ENCODE data around the gene EPS15. TPM values are rescaled to one million over a fixed set of nuclear protein-coding genes. Genes with fewer than 3 reads are reported as not detected.

EPS15 gene
- total and polyA plus RNA-seq, 7 donors, result 16.4 to 131 (median 72.4) TPM

DNA sequence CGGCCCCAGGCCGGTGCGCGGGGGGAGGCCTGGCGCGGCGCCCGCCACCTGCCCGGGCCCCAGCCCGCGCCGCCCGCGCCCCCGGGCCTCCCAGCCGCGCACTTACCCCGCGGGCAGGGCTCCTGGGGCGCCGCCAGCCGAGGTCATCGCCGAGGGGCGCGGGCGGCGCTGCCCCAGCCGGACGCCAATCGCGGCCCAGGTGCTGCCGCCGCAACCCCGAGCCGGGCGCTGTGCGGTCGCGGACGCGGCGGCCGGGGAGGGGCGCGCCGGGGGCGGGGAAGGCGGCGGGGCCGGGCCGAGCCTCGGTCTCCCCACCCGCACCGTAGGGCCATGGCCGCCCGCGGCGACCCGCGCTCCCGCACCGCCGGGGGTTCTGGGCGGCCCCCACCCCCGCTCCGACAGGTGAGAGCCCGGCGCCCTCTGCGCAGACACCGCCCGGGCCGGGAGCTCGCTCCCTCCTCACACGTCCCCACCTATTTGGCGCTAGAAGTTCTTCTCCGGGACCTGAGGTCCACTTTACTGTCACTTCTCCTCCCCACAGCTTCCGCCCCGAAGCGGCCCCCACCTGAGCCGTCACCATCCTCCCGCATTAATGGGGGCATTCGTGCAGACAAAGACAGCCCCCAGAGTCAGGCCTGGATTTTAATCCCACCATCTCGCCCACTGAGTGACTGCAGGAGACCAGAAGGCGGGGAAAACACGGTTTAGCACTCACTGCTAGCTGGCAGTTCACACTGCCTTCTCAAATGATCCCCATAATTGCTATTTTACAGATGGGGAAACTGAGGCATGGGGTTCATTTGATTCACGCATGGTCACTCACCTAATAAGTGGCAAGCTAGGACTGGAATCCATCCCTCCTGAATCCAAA is 188.5 kb downstream of the EPS15 start, which contains the start of gene TTC39A:
Gene TTC39A, minus strand, starts transcription at position 232 of the 871 bp plus-strand sequence. Its CDS starts 85 bp downstream, at position 147.
- Histone ChIP-seq H3K27me3 (peaks cover 0 to 15% (median 7%) of the 10 kb centered on the region in 3 donors), H3K36me3 (no peaks in the 10 kb centered on the region), H3K4me3 (peak within 1 kb of the TSS; percentile 4 to 54 (median 48)), H3K4me1 (peaks cover 0 to 14% (median 10%) of the 10 kb centered on the region in 4 donors), H3K27ac (no peak within 1 kb of the TSS), H3K9me3 (no peaks in the 10 kb centered on the region)
- TF ChIP-seq, protein P1, sequence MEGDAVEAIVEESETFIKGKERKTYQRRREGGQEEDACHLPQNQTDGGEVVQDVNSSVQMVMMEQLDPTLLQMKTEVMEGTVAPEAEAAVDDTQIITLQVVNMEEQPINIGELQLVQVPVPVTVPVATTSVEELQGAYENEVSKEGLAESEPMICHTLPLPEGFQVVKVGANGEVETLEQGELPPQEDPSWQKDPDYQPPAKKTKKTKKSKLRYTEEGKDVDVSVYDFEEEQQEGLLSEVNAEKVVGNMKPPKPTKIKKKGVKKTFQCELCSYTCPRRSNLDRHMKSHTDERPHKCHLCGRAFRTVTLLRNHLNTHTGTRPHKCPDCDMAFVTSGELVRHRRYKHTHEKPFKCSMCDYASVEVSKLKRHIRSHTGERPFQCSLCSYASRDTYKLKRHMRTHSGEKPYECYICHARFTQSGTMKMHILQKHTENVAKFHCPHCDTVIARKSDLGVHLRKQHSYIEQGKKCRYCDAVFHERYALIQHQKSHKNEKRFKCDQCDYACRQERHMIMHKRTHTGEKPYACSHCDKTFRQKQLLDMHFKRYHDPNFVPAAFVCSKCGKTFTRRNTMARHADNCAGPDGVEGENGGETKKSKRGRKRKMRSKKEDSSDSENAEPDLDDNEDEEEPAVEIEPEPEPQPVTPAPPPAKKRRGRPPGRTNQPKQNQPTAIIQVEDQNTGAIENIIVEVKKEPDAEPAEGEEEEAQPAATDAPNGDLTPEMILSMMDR (IDR thresholded peaks at IDR 0.05), result no peak
- TF ChIP-seq POLR2A (IDR thresholded peaks at IDR 0.05) (no peak), POLR2AphosphoS5 (IDR thresholded peaks at IDR 0.05) (no peak), EP300 (IDR thresholded peaks at IDR 0.05) (no peak)
- intact Hi-C loops (cut with DNase I), result no loop called here
- WGBS, 2 donors, result 2 to 3% methylated on average over 87 of the region's 87 CpGs
- DNase-seq, result no peak

GRCh38 chr1:51329443-51330325 is 189.4 kb downstream of the EPS15 start:
- no peaks in the 10 kb centered on the region for H3K9me3 ChIP-seq
- 9 to 33% methylated on average over 26 of the region's 26 CpGs for WGBS, 2 donors
- no peak overlapping the region for H3K27ac ChIP-seq
- TF ChIP-seq, protein P1 (IDR thresholded peaks at IDR 0.05), result no peak
- TF ChIP-seq POLR2A (IDR thresholded peaks at IDR 0.05), result peak in 1 of 2 donors; percentile 40
- H3K36me3 ChIP-seq, result no peaks in the 10 kb centered on the region
- peak overlapping the region in 3 of 4 donors; percentile 43 to 54 (median 52) for H3K4me3 ChIP-seq
- peaks cover 0 to 15% (median 7%) of the 10 kb centered on the region in 3 donors for H3K27me3 ChIP-seq
- intact Hi-C loops (cut with DNase I), result no loop called here
- DNase-seq, result peak; percentile 46
- H3K4me1 ChIP-seq, result peaks cover 0 to 14% (median 10%) of the 10 kb centered on the region in 4 donors

- no peak for TF ChIP-seq POLR2AphosphoS5 (IDR thresholded peaks at IDR 0.05)
- TF ChIP-seq, protein P1 (IDR thresholded peaks at IDR 0.05), result no peak
- no peak for TF ChIP-seq POLR2A (IDR thresholded peaks at IDR 0.05)
- TF ChIP-seq EP300 (IDR thresholded peaks at IDR 0.05), result no peak
- Histone ChIP-seq H3K4me1 (peaks cover 0 to 14% (median 10%) of the 10 kb centered on the region in 4 donors), H3K27ac (no peak overlapping the region), H3K4me3 (no peak overlapping the region), H3K36me3 (no peaks in the 10 kb centered on the region), H3K9me3 (no peaks in the 10 kb centered on the region), H3K27me3 (peaks cover 0 to 15% (median 7%) of the 10 kb centered on the region in 3 donors)
- intact Hi-C loops (cut with DNase I), result no loop called here
- no peak for DNase-seq
- WGBS, 2 donors, result 47 to 83% methylated on average over 4 of the region's 4 CpGs
Observed at GRCh38 chr1:51328926-51329325, 190.1 kb downstream of the EPS15 start.

DNA sequence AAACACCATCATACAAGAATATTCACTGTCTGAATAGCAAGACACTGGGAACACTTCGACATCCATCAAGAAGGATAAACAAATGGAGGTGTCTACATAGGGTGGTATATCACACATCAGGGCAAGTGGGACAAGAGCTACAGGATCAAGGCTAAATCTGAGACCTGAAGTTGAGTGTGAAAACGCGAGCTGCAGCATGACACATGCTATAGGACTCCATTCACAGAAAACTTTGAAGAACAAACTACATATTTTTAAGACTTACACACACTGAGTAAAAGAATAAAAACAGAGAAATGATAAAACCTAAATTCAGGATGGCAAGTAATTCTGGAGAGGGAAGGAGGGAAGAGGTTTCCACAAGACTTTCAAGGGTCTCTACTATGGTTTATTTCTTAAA is 190.8 kb downstream of the EPS15 start:
- Histone ChIP-seq H3K4me3 (no peak overlapping the region), H3K27me3 (peaks cover 0 to 15% (median 7%) of the 10 kb centered on the region in 3 donors), H3K4me1 (peaks cover 0 to 14% (median 10%) of the 10 kb centered on the region in 4 donors), H3K27ac (no peak overlapping the region), H3K9me3 (no peaks in the 10 kb centered on the region), H3K36me3 (no peaks in the 10 kb centered on the region)
- intact Hi-C loops (cut with DNase I), result no loop called here
- DNase-seq, result no peak
- TF ChIP-seq, protein P1 (IDR thresholded peaks at IDR 0.05), result no peak
- TF ChIP-seq POLR2A (IDR thresholded peaks at IDR 0.05) (no peak), POLR2AphosphoS5 (IDR thresholded peaks at IDR 0.05) (no peak), EP300 (IDR thresholded peaks at IDR 0.05) (no peak)
- 95% methylated on average over 3 of the region's 3 CpGs for WGBS, 2 donors
